Measurements from ENCODE around the gene ACTC1.

- TF ChIP-seq ATF2 (IDR thresholded peaks at IDR 0.05; ENCODE audit: low read length): no peak
- no peak for TF ChIP-seq SMC3 (IDR thresholded peaks at IDR 0.05; ENCODE audit: borderline replicate concordance, low read length)
- TF ChIP-seq CTCF (IDR thresholded peaks at IDR 0.05 in 2 of 3, conservative IDR thresholded peaks at IDR 0.05 in 1 of 3; ENCODE audit: control insufficient read depth in 2 of 3, extremely low read depth in 1 of 3, insufficient read depth in 1 of 3, low read depth in 3 of 3, low read length in 3 of 3): no peak
- TF ChIP-seq TAF1 (IDR thresholded peaks at IDR 0.05; ENCODE audit: borderline replicate concordance, low read depth, low read length): no peak
- TF ChIP-seq ZNF24 (IDR thresholded peaks at IDR 0.05): no peak
- TF ChIP-seq EP300 (IDR thresholded peaks at IDR 0.05; ENCODE audit: borderline replicate concordance in 1 of 2, control insufficient read depth in 1 of 2, low read depth in 2 of 2, low read length in 2 of 2): no peak
- no peak for TF ChIP-seq KDM1A (IDR thresholded peaks at IDR 0.05; ENCODE audit: borderline replicate concordance)
- TF ChIP-seq FOS (IDR thresholded peaks at IDR 0.05; ENCODE audit: borderline replicate concordance, extremely low read depth, insufficient read length): no peak
- TF ChIP-seq ZBTB11 (CRISPR knock-in tag; IDR thresholded peaks at IDR 0.05): no peak
- TF ChIP-seq SIX5 (IDR thresholded peaks at IDR 0.05; ENCODE audit: low read depth, low read length, severe bottlenecking): no peak
- no peak for TF ChIP-seq JUND (IDR thresholded peaks at IDR 0.05; ENCODE audit: low read depth, low read length)
- TF ChIP-seq SMARCA5 (IDR thresholded peaks at IDR 0.05): no peak
These were observed 36.0 kb downstream of the ACTC1 start for GRCh38 chr15:34759347-34759746.

Measured in GM12878 (cell line).